ENCODE results near the gene ANKRD13B.

ANKRD13B gene

GRCh38 chr17:29560316-29560715 lies 32.6 kb upstream of the ANKRD13B start:
- H3K27ac ChIP-seq (ENCODE audit: low read depth, low read length, severe bottlenecking) = no peak overlapping the region
- no peaks in the 10 kb centered on the region for H3K9me3 ChIP-seq (ENCODE audit: control insufficient read depth, low read length)
- WGBS, 2 experiments (ENCODE audit: insufficient coverage in 2 of 2) = 80% methylated on average over 2 of the region's 6 CpGs; no CpG with 5 or more reads in 1 of the 2 experiments
- H3K4me1 ChIP-seq (ENCODE audit: control insufficient read depth, insufficient read depth, low read length, poor library complexity, severe bottlenecking) = peaks cover under 1% of the 10 kb centered on the region
- H3K36me3 ChIP-seq (ENCODE audit: control insufficient read depth, insufficient read depth, low read length) = no peaks in the 10 kb centered on the region
- H3K4me3 ChIP-seq (ENCODE audit: extremely low read depth, insufficient read depth, low read length, poor library complexity, severe bottlenecking) = no peak overlapping the region

- no peak overlapping the region for H3K4me3 ChIP-seq (ENCODE audit: extremely low read depth, insufficient read depth, low read length, poor library complexity, severe bottlenecking)
- peaks cover 3% of the 10 kb centered on the region for H3K4me1 ChIP-seq (ENCODE audit: control insufficient read depth, insufficient read depth, low read length, poor library complexity, severe bottlenecking)
- no peaks in the 10 kb centered on the region for H3K36me3 ChIP-seq (ENCODE audit: control insufficient read depth, insufficient read depth, low read length)
- no peak overlapping the region for H3K27ac ChIP-seq (ENCODE audit: low read depth, low read length, severe bottlenecking)
- WGBS, 2 experiments (ENCODE audit: insufficient coverage in 2 of 2) = 89 to 96% methylated on average over 13 to 16 of the region's 17 CpGs
- no peaks in the 10 kb centered on the region for H3K9me3 ChIP-seq (ENCODE audit: control insufficient read depth, low read length)
Observed at GRCh38 chr17:29561554-29562517, 31.1 kb upstream of the ANKRD13B start.

- Histone ChIP-seq H3K36me3 (ENCODE audit: control insufficient read depth, insufficient read depth, low read length) (no peaks in the 10 kb centered on the region), H3K4me1 (ENCODE audit: control insufficient read depth, insufficient read depth, low read length, poor library complexity, severe bottlenecking) (peaks cover 3% of the 10 kb centered on the region), H3K4me3 (ENCODE audit: extremely low read depth, insufficient read depth, low read length, poor library complexity, severe bottlenecking) (no peak overlapping the region), H3K27ac (ENCODE audit: low read depth, low read length, severe bottlenecking) (no peak overlapping the region), H3K9me3 (ENCODE audit: control insufficient read depth, low read length) (no peaks in the 10 kb centered on the region)
- 90 to 92% methylated on average over 10 to 16 of the region's 18 CpGs for WGBS, 2 experiments (ENCODE audit: insufficient coverage in 2 of 2)
Observed at GRCh38 chr17:29562615-29563014, 30.3 kb upstream of the ANKRD13B start.

- no peak overlapping the region for H3K4me3 ChIP-seq (ENCODE audit: extremely low read depth, insufficient read depth, low read length, poor library complexity, severe bottlenecking)
- H3K36me3 ChIP-seq (ENCODE audit: control insufficient read depth, insufficient read depth, low read length) = no peaks in the 10 kb centered on the region
- 87 to 100% methylated on average over 1 of the region's 3 CpGs for WGBS, 2 experiments (ENCODE audit: insufficient coverage in 2 of 2)
- no peak overlapping the region for H3K27ac ChIP-seq (ENCODE audit: low read depth, low read length, severe bottlenecking)
- H3K9me3 ChIP-seq (ENCODE audit: control insufficient read depth, low read length) = no peaks in the 10 kb centered on the region
- peaks cover 3% of the 10 kb centered on the region for H3K4me1 ChIP-seq (ENCODE audit: control insufficient read depth, insufficient read depth, low read length, poor library complexity, severe bottlenecking)
Observed at GRCh38 chr17:29563816-29564215, 29.1 kb upstream of the ANKRD13B start.

GRCh38 chr17:29565643-29566472 lies 27.1 kb upstream of the ANKRD13B start:
- WGBS, 2 experiments (ENCODE audit: insufficient coverage in 2 of 2) = 9 to 10% methylated on average over 50 to 52 of the region's 55 CpGs
- Histone ChIP-seq H3K36me3 (ENCODE audit: control insufficient read depth, insufficient read depth, low read length) (no peaks in the 10 kb centered on the region), H3K4me1 (ENCODE audit: control insufficient read depth, insufficient read depth, low read length, poor library complexity, severe bottlenecking) (peaks cover 10% of the 10 kb centered on the region), H3K27ac (ENCODE audit: low read depth, low read length, severe bottlenecking) (no peak overlapping the region), H3K4me3 (ENCODE audit: extremely low read depth, insufficient read depth, low read length, poor library complexity, severe bottlenecking) (peak overlapping the region; percentile 62), H3K9me3 (ENCODE audit: control insufficient read depth, low read length) (no peaks in the 10 kb centered on the region)

DNA sequence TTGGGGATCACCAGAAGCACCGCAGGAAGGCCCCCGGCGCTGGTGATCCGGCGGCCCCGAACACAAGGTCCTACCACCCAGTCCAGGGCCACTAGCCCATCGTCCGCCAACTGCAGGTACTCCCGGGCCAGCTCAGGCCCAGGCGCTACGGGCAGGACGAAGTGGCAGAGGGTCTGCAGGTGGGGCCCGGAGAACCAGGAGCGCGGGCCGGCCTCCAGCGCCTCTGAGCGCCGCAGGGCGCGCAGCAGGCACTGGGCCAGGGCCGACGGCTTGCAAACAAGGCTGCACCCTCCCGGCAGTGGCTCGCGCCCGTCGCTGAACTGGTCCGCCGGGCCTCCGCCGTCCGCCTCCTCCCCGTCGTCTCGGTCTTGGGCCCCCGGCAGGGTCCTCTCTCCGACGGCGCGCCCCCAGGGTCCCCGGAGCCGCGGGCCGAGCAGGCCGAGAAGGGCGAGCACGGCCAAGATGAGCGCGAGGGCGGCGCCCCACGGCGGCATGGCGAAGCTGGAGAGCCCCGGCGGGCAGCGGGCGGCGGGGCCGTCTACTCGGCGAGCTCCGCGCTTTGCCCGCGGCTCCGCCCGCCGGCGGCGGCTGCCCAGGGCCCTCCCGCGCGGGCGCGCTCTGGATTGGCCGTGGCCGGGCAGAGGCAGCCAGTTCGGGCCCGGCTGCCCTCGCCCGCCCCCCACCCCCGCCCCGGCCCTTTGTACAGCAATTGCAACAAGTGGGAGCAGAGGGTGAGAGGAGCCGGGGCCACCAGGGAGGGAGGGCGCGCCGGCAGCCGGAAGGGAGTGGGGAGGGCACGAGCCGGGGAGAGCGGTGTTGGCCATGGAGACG lies 26.2 kb upstream of the ANKRD13B start, which contains the start of gene ABHD15:
TSS of gene ABHD15 (minus strand) at position 565 of the 831 bp plus-strand sequence. CDS start at position 494, 71 bp downstream.
- 1% methylated on average over 64 to 82 of the region's 94 CpGs for WGBS, 2 experiments (ENCODE audit: insufficient coverage in 2 of 2)
- H3K4me1 ChIP-seq (ENCODE audit: control insufficient read depth, insufficient read depth, low read length, poor library complexity, severe bottlenecking) = peaks cover 10% of the 10 kb centered on the region
- H3K36me3 ChIP-seq (ENCODE audit: control insufficient read depth, insufficient read depth, low read length) = peaks cover 2% of the 10 kb centered on the region
- no peaks in the 10 kb centered on the region for H3K9me3 ChIP-seq (ENCODE audit: control insufficient read depth, low read length)
- H3K4me3 ChIP-seq (ENCODE audit: extremely low read depth, insufficient read depth, low read length, poor library complexity, severe bottlenecking) = peak within 1 kb of the TSS; percentile 62
- H3K27ac ChIP-seq (ENCODE audit: low read depth, low read length, severe bottlenecking) = no peak within 1 kb of the TSS

GRCh38 chr17:29567304-29567553 lies 25.7 kb upstream of the ANKRD13B start:
- peaks cover 10% of the 10 kb centered on the region for H3K4me1 ChIP-seq (ENCODE audit: control insufficient read depth, insufficient read depth, low read length, poor library complexity, severe bottlenecking)
- no peaks in the 10 kb centered on the region for H3K9me3 ChIP-seq (ENCODE audit: control insufficient read depth, low read length)
- WGBS, 2 experiments (ENCODE audit: insufficient coverage in 2 of 2) = 1% methylated on average over 27 of the region's 27 CpGs
- H3K27ac ChIP-seq (ENCODE audit: low read depth, low read length, severe bottlenecking) = no peak overlapping the region
- H3K4me3 ChIP-seq (ENCODE audit: extremely low read depth, insufficient read depth, low read length, poor library complexity, severe bottlenecking) = peak overlapping the region; percentile 62
- H3K36me3 ChIP-seq (ENCODE audit: control insufficient read depth, insufficient read depth, low read length) = peaks cover 7% of the 10 kb centered on the region

DNA sequence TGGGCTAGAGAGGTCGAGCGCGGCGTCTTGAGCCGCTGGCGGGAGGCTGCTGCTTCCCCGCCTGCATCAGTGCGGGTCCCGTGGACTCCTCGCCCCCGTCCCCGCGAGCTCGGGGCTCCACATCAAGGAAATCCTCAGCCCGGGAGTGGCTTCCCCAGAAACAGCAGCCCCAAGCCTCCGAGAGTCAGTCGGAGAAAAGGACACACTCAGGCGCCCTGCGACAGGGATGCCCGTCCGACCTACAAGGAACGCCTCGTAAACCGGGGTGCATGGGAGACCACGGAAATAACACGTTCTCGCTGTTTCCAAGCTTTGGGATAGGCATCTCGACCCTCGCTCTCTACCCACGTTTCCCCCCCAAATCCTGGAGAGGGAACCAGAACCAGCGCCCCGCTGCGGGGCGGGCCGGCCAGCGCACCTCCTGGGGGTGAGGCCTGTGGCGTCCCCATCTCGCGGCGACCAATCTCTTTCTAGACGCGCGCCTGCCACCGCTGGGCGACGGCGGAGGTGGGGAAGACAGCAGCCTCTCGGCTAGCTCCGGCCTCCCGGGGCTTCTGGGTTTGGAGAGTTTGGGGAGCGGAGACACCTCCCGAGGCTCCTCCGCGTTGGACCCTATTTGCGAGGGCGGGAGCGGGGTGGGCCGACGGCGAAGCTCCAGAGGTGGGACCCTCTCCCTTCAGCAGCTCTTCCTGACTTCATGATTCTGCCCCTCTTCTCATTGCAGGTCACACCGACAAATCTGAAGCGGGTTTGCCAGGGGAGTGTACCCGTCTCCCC lies 25.2 kb upstream of the ANKRD13B start:
- Histone ChIP-seq H3K27ac (ENCODE audit: low read depth, low read length, severe bottlenecking) (peak overlapping the region; percentile 59), H3K4me3 (ENCODE audit: extremely low read depth, insufficient read depth, low read length, poor library complexity, severe bottlenecking) (peak overlapping the region; percentile 62), H3K36me3 (ENCODE audit: control insufficient read depth, insufficient read depth, low read length) (peaks cover 7% of the 10 kb centered on the region), H3K4me1 (ENCODE audit: control insufficient read depth, insufficient read depth, low read length, poor library complexity, severe bottlenecking) (peaks cover 10% of the 10 kb centered on the region), H3K9me3 (ENCODE audit: control insufficient read depth, low read length) (no peaks in the 10 kb centered on the region)
- WGBS, 2 experiments (ENCODE audit: insufficient coverage in 2 of 2) = 1 to 2% methylated on average over 58 to 63 of the region's 63 CpGs

GRCh38 chr17:29568331-29569244 lies 24.3 kb upstream of the ANKRD13B start, which contains the start of gene TP53I13:
Gene TP53I13 (plus strand): TSS chr17:29568701. CDS start chr17:29568759, 58 bp downstream.
- Histone ChIP-seq H3K4me3 (ENCODE audit: extremely low read depth, insufficient read depth, low read length, poor library complexity, severe bottlenecking) (peak within 1 kb of the TSS; percentile 62), H3K9me3 (ENCODE audit: control insufficient read depth, low read length) (no peaks in the 10 kb centered on the region), H3K36me3 (ENCODE audit: control insufficient read depth, insufficient read depth, low read length) (peaks cover 14% of the 10 kb centered on the region), H3K27ac (ENCODE audit: low read depth, low read length, severe bottlenecking) (peak within 1 kb of the TSS; percentile 59), H3K4me1 (ENCODE audit: control insufficient read depth, insufficient read depth, low read length, poor library complexity, severe bottlenecking) (peaks cover 10% of the 10 kb centered on the region)
- WGBS, 2 experiments (ENCODE audit: insufficient coverage in 2 of 2) = 1% methylated on average over 64 to 71 of the region's 85 CpGs
